Measurements from ENCODE around the gene BRSK1. TPM values are rescaled to one million over a fixed set of nuclear protein-coding genes. Genes with fewer than 3 reads are reported as not detected.

Gene BRSK1
- total and polyA plus RNA-seq, 2 of the 8 experiments (the other 6 are each of a cell fraction or from before 2014, with no cell fraction given): 27.6 to 32.7 TPM

- peaks cover 0 to 3% of the 10 kb centered on the region in 2 experiments for H4K20me1 ChIP-seq (replicated peaks in 1 of 2; ENCODE audit: control insufficient read depth in 1 of 2, insufficient read depth in 2 of 2, low read length in 2 of 2)
- H3K9me3 ChIP-seq (ENCODE audit: insufficient read depth in 2 of 2, low read depth in 1 of 2, low read length in 1 of 2): no peaks in the 10 kb centered on the region
- POLR2A ChIA-PET (ENCODE audit: partially characterized antibody): interaction anchor here (1.0 kb wide), 1 partner anchor 79 kb away, joined by 3 read pairs; no protein-coding TSS in a partner anchor
- CTCF ChIA-PET (ENCODE audit: partially characterized antibody): no interaction called here
- H2AK5ac ChIP-seq (ENCODE audit: low read depth, low read length): no peak overlapping the region
- H3K18ac ChIP-seq (ENCODE audit: extremely low read depth, low read length): no peak overlapping the region
- no peak overlapping the region for H4K8ac ChIP-seq (ENCODE audit: extremely low read depth, insufficient read depth, low read length)
- H3K56ac ChIP-seq (replicated peaks; ENCODE audit: insufficient read length, low read depth, low read length): no peak overlapping the region
- H2BK120ac ChIP-seq (replicated peaks; ENCODE audit: low read depth, low read length): no peak overlapping the region
- FAIRE-seq (no peak), DNase-seq (ENCODE audit: low read depth in 1 of 2, low spot score in 2 of 2) (no peak)
- H3K4me2 ChIP-seq (ENCODE audit: insufficient read depth in 1 of 2, low read depth in 2 of 2, low read length in 2 of 2): no peak overlapping the region
- TF ChIP-seq EGR1 (IDR thresholded peaks at IDR 0.05; ENCODE audit: borderline replicate concordance, low read depth, low read length) (no peak), NANOG (IDR thresholded peaks at IDR 0.05; ENCODE audit: insufficient read depth, low read depth, low read length, poor library complexity, severe bottlenecking) (no peak), CTBP2 (IDR thresholded peaks at IDR 0.05; ENCODE audit: borderline replicate concordance, insufficient read depth, insufficient read length, low read length) (no peak), ATF2 (IDR thresholded peaks at IDR 0.05; ENCODE audit: low read length) (no peak)
- no peaks in the 10 kb centered on the region for H3K27me3 ChIP-seq (replicated peaks in 1 of 4; ENCODE audit: control insufficient read depth in 3 of 4, extremely low read depth in 1 of 4, insufficient read depth in 3 of 4, low read length in 3 of 4)
- peaks cover 14 to 39% (median 32%) of the 10 kb centered on the region in 4 experiments for H3K36me3 ChIP-seq (ENCODE audit: control insufficient read depth in 2 of 4, insufficient read depth in 4 of 4, low read length in 3 of 4)
- no peak overlapping the region for H2BK5ac ChIP-seq (ENCODE audit: low read depth, low read length)
- no peak overlapping the region for H4K91ac ChIP-seq (replicated peaks; ENCODE audit: insufficient read length, low read length)
- no peaks in the 10 kb centered on the region for H3K79me2 ChIP-seq (ENCODE audit: control insufficient read depth in 1 of 2, insufficient read depth in 2 of 2, low read length in 2 of 2)
- no peak overlapping the region for H2BK15ac ChIP-seq (ENCODE audit: low read length)
- no peak overlapping the region for H3K9ac ChIP-seq (replicated peaks in 1 of 4; ENCODE audit: extremely low read depth in 1 of 4, low read depth in 3 of 4, low read length in 3 of 4)
- H3K4ac ChIP-seq (replicated peaks; ENCODE audit: insufficient read length, low read depth, low read length): no peak overlapping the region
- no peak overlapping the region for H3K27ac ChIP-seq (ENCODE audit: low read depth, low read length)
- H2BK20ac ChIP-seq (ENCODE audit: low read length): no peak overlapping the region
- WGBS, 2 experiments (ENCODE audit: extremely low coverage in 1 of 2, insufficient coverage in 1 of 2, insufficient read length in 1 of 2, insufficient replicate concordance in 2 of 2, low coverage in 1 of 2, low lambda C conversion rate in 2 of 2, missing lambda C conversion rate in 1 of 2): 93% methylated on average over 5 of the region's 5 CpGs; no CpG with 5 or more reads in 1 of the 2 experiments
- no peak overlapping the region for H2BK12ac ChIP-seq (ENCODE audit: low read depth, low read length)
- no peak overlapping the region for H4K5ac ChIP-seq (ENCODE audit: insufficient read length, low read depth, low read length)
- 0 out of 7 replicates have a peak, but pooled peaks cover 0 to 3% (median 0%) of the 10 kb centered on the region in 4 experiments for H3K4me1 ChIP-seq (replicated peaks in 1 of 4; ENCODE audit: control insufficient read depth in 3 of 4, insufficient read depth in 4 of 4, low read length in 3 of 4)
- H3K14ac ChIP-seq (ENCODE audit: insufficient read length): no peak overlapping the region
- H3K79me1 ChIP-seq (ENCODE audit: low read depth, low read length): no peaks in the 10 kb centered on the region
- no peaks in the 10 kb centered on the region for H3K23me2 ChIP-seq (ENCODE audit: low read depth, low read length)
- H2AFZ ChIP-seq (ENCODE audit: low read length): no peak overlapping the region
- no peak overlapping the region for H3K4me3 ChIP-seq (ENCODE audit: extremely low read depth in 1 of 4, insufficient read depth in 2 of 4, low read depth in 3 of 4, low read length in 4 of 4)
- no peak overlapping the region for H3K23ac ChIP-seq (ENCODE audit: insufficient read length)
These were observed 25.7 kb downstream of the BRSK1 start for GRCh38 chr19:55309448-55309847.
